WI38 (cell line): ENCODE measurements around the gene PLB1.
"Not testable (repeated sequence)": the region's sequence is repeated elsewhere in the genome, so short reads cannot be mapped to it uniquely, and the experiment has no call there.

Source experiments
- H3K4me3 ChIP-seq: 2 replicates; pipeline ENCODE4 v1.5.1; 2011; ENCODE audit warnings: low read depth, mild to moderate bottlenecking, control low read depth, low read length
- TF ChIP-seq, protein P1 (sequence below): IDR thresholded peaks from 2 replicates; pipeline ENCODE4 v1.5.1; 2012; ENCODE audit warnings: low read depth, mild to moderate bottlenecking, control low read depth, low read length

Gene PLB1

DNA sequence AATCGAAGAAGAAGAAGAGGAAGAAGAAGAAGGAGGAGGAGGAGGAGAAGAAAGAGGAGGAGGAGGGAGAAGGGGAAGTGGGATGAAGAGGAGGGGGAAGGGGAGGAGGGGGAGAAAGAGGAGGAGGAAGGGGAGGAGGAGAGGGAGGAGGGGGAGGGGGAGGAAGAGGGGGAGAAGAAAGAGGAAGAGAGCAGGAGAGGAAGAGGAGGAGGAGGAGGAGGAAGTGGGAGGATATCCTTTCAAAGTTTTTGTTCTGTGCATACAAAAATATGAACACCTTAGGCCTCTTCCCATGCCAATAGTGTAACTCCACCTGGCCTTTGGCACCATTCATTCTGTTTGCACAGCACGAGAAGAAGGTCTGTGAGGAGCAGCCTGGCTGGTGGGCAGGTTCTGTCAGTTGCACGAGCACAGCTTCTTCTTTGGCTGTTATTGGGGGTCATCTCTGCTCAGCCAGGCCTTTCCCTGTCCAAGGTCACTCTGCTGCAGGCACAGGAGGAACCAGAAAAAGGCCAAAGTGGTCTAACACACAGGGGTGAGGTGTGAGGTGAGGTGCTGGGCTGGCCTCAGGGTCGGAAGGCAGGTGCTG is 25.8 kb upstream of the PLB1 start:
- H3K4me3 ChIP-seq = no peak overlapping the region
- TF ChIP-seq, protein P1, sequence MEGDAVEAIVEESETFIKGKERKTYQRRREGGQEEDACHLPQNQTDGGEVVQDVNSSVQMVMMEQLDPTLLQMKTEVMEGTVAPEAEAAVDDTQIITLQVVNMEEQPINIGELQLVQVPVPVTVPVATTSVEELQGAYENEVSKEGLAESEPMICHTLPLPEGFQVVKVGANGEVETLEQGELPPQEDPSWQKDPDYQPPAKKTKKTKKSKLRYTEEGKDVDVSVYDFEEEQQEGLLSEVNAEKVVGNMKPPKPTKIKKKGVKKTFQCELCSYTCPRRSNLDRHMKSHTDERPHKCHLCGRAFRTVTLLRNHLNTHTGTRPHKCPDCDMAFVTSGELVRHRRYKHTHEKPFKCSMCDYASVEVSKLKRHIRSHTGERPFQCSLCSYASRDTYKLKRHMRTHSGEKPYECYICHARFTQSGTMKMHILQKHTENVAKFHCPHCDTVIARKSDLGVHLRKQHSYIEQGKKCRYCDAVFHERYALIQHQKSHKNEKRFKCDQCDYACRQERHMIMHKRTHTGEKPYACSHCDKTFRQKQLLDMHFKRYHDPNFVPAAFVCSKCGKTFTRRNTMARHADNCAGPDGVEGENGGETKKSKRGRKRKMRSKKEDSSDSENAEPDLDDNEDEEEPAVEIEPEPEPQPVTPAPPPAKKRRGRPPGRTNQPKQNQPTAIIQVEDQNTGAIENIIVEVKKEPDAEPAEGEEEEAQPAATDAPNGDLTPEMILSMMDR = no peak

DNA sequence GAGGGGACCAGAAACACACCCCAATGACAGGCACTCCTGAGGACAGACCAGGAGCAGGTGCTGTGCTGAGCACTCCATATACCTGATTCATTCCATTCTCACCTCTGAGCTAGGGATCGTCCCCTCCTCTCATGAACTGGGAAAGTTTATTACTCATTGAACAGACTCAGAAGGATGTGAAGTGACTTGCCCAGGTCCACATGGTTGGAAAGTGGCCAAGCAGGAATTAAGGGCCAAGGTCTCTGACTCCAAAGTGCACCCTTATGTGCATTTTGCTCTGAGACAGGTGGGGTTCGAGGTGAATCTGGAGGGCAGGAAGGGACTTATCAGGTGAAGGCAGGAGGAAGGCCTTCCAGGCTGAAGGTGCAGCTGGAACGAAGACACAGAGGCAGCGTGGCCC is 25.1 kb upstream of the PLB1 start:
- TF ChIP-seq, protein P1 = no peak
- H3K4me3 ChIP-seq = no peak overlapping the region

DNA sequence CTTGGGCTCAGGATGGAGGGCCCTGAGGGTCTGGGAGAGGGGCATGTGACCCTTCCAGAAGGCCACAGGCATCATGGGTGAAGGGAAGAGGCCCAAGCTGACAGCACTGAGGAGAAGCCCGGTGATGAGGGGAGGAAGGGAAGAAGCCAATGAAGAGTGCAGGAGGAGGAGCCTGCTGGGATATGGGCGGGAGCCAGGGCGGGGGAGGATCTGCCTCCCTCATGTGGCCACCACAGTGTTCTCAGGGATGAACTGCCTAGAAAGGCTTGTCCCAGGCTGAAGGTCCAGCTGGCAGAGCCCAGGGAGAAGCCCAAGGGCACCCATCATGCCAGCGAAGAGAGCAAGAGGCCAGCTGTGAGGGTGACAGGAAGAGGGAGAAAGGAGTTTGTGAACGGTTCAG is 24.6 kb upstream of the PLB1 start:
- TF ChIP-seq, protein P1 = no peak
- no peak overlapping the region for H3K4me3 ChIP-seq

DNA sequence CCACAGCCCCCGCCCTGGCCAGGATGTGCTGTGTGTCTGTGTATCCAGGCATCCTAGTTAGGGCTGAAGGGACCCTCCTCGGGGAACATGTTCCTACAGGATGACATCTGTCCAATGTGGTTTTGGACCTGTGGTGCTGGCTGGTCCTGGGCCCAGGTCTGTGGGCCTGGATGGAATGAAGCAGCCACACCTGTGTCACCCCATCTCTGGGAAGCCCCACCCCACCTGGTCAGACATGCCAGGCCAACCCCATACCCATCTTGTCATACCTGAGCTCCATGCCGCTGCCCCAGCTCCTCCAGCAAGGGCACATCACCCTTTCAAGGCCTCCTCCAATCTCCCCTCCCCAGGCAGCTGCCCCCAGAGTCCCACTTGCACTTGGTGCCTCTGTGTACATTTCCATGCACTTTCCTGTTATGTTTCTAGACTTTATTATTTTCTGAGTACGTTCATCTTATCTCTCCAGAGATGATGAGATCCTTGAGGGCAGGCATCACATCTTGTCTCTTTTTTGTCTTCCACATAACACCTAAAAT is 24.1 kb upstream of the PLB1 start:
- no peak overlapping the region for H3K4me3 ChIP-seq
- TF ChIP-seq, protein P1 = no peak

DNA sequence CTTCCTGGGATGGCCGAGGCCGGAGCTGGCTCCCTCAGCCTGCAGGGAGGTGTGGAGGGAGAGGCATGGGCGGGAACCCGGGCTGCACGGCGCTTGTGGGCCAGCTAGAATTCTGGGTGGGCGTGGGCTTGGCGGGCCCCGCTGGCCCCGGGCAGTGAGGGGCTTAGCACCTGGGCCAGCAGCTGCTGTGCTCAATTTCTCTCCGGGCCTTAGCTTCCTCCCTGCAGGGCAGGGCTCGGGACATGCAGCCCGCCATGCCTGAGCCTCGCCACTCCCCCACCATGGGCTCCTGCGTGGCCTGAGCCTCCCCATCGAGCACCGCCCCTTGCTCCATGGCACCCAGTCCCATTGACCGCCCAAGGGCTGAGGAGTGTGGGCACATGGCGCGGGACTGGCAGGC is 23.2 kb upstream of the PLB1 start:
- not testable (repeated sequence) for H3K4me3 ChIP-seq

DNA sequence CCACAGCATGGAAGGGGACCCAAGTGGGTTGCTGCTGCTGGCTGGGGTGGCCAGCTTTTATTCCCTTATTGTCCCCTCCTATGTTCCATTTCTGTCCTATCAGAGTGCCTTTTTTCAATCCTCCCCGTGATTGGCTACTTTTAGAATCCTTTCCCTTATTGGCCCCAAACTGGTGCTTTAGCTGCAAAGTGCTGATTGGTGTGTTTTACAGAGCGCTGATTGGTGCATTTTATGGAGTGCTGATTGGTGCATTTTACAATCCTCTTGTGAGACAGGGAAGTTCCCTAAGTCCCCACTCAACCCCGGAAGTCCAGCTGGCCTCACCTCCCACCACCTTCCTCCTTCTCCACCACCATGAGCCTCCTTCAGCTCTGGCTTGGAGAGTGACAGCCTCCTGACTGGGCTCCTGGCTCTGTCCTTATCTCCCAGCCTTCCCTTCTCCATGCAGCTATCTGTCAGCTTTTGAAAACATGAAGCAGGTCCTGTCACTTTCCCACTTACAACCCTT is 20.7 kb upstream of the PLB1 start:
- no peak overlapping the region for H3K4me3 ChIP-seq
- TF ChIP-seq, protein P1 = no peak

DNA sequence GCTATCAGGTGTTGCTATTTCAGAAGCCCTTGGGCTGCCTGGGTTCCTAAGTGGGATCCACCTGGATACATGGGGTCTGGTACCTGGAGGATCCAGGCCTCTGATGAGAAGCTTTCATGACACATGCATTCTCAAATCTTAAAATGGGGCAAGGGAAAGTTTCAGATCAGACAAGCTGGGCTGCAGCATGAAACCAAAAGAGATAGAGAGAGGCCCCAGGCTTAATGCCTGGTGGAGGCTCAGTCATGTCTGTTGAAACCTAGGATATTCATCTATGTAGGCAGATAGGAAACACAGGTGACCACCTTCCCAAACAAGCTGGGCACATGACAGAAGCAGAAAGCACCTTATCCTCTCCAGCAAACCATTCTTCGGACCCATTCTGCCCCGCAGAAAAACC is 18.8 kb upstream of the PLB1 start:
- H3K4me3 ChIP-seq = no peak overlapping the region
- TF ChIP-seq, protein P1 = no peak

DNA sequence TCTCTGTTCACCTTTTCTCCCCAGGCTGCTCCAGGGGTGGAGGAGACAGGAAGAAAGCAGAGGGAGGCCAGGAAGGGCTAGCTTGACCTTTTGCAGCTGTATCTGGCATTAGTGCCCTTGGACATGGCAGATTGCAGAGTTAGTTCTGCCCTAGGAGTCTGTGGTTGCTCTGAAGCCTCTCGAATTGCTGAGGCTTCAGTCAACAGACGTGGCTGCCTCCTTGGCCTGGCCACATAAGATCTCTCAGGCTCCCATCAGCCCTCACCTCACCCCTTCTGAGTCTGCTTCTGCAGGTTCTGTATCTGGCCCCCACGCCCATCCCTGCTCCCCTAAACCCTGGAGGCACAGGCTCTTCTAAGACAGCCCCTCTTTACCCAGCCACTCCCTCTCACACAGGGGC is 18.2 kb upstream of the PLB1 start:
- TF ChIP-seq, protein P1 = no peak
- no peak overlapping the region for H3K4me3 ChIP-seq
